Measurements from ENCODE around the gene JAKMIP3.

The JAKMIP3 gene

GRCh38 chr10:132102071-132102716, 36.4 kb downstream of the JAKMIP3 start:
- Histone ChIP-seq H3K4me1 (ENCODE audit: control insufficient read depth, insufficient read depth, low read length) (no peaks in the 10 kb centered on the region), H3K4me3 (ENCODE audit: low read length) (no peak overlapping the region), H3K9me3 (ENCODE audit: control insufficient read depth, low read length) (no peaks in the 10 kb centered on the region), H3K36me3 (ENCODE audit: control insufficient read depth, insufficient read depth, low read length, severe bottlenecking) (no peaks in the 10 kb centered on the region), H3K27me3 (replicated peaks; ENCODE audit: control insufficient read depth, insufficient read depth, low read length) (peaks cover 28% of the 10 kb centered on the region), H3K9ac (ENCODE audit: low read length) (no peak overlapping the region)
- no peak for DNase-seq (ENCODE audit: low read depth)

DNA sequence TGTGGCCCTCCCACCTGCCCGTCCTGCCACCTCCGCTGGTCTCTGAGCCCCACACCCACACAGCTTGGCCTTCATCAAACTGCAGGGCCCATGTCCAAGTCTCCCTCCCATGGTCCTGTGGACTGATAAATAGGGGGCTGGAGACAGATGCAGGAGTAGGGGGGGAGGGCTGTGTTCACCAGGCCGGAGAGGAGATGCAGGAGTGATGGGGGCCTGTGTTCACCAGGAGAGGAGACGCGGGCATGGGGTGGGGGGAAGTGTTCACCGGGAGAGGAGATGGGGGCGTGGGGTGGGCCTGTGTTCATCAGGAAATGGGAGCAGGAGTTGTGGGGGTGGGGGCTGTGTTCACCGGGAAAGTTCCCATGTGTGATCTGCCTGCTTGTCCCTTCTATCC, 37.0 kb downstream of the JAKMIP3 start:
- Histone ChIP-seq H3K36me3 (ENCODE audit: control insufficient read depth, insufficient read depth, low read length, severe bottlenecking) (no peaks in the 10 kb centered on the region), H3K9ac (ENCODE audit: low read length) (no peak overlapping the region), H3K4me1 (ENCODE audit: control insufficient read depth, insufficient read depth, low read length) (no peaks in the 10 kb centered on the region), H3K9me3 (ENCODE audit: control insufficient read depth, low read length) (no peaks in the 10 kb centered on the region), H3K27me3 (replicated peaks; ENCODE audit: control insufficient read depth, insufficient read depth, low read length) (peaks cover 29% of the 10 kb centered on the region), H3K4me3 (ENCODE audit: low read length) (no peak overlapping the region)
- no peak for DNase-seq (ENCODE audit: low read depth)

DNA sequence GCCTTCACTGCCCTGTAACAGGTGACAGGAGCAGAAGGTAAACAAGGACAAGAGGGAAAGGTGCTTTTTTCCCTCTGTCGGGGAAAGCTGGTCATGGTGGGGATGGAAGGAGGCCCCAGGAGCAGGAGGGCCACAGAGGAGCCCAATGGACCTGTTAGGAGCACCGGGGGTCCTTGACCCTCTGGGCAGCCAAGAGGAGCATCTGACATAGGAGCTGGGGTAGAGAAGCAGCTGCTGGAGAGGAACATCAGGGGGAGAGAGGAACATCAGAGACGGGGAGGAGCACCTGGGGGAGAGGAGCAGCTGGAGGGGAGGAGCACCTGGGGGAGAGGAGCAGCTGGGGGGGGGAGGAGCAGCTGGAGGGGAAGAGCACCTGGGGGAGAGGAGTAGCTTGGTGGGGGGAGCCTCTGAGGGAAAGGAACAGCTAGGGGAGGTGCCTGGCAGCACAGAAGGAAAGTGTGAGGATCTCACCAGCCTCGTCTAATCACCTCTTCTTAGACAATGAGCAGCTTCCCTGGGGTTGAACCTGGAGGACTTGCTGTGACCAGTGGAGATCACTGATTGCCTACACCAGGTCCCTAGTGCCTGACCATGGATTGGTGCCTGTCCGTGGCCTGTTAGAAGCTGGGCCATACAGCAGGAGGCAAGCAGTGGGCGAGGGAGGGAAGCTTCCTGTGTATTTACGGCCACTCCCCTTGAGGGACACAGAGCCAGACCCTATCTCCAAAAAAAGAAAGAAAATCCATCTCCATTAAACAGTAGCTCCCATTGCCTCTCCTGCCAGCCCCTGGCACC, 37.6 kb downstream of the JAKMIP3 start:
- Histone ChIP-seq H3K9me3 (ENCODE audit: control insufficient read depth, low read length) (no peaks in the 10 kb centered on the region), H3K36me3 (ENCODE audit: control insufficient read depth, insufficient read depth, low read length, severe bottlenecking) (no peaks in the 10 kb centered on the region), H3K9ac (ENCODE audit: low read length) (no peak overlapping the region), H3K4me1 (ENCODE audit: control insufficient read depth, insufficient read depth, low read length) (no peaks in the 10 kb centered on the region), H3K4me3 (ENCODE audit: low read length) (no peak overlapping the region), H3K27me3 (replicated peaks; ENCODE audit: control insufficient read depth, insufficient read depth, low read length) (peaks cover 34% of the 10 kb centered on the region)
- DNase-seq (ENCODE audit: low read depth) = no peak

DNA sequence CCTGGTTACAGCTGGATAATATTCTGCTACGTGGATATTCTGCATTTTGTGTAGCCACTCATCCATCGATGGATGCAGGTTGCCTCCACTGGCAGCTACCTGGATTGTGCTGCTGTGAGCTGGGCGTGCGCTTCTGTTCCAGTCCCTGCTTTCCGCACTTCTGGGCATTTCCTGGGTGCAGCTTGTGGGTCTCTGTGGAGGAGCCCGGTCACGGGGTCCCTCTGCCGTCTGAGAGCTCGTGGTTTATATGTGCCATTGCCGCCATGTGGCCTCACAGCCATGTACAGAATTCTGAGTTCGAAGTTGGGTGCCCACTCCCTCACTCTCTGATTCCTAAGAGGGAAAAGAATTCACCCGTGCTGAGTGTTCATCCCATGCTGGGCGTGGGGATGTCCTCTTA, 38.3 kb downstream of the JAKMIP3 start:
- Histone ChIP-seq H3K27me3 (replicated peaks; ENCODE audit: control insufficient read depth, insufficient read depth, low read length) (peaks cover 27% of the 10 kb centered on the region), H3K36me3 (ENCODE audit: control insufficient read depth, insufficient read depth, low read length, severe bottlenecking) (no peaks in the 10 kb centered on the region)

GRCh38 chr10:132104471-132105301, 38.9 kb downstream of the JAKMIP3 start:
- H3K27me3 ChIP-seq (replicated peaks; ENCODE audit: control insufficient read depth, insufficient read depth, low read length) = peaks cover 21% of the 10 kb centered on the region
- DNase-seq (ENCODE audit: low read depth) = no peak
- no peak overlapping the region for H3K9ac ChIP-seq (ENCODE audit: low read length)
- H3K36me3 ChIP-seq (ENCODE audit: control insufficient read depth, insufficient read depth, low read length, severe bottlenecking) = no peaks in the 10 kb centered on the region
- peaks cover 4% of the 10 kb centered on the region for H3K4me1 ChIP-seq (ENCODE audit: control insufficient read depth, insufficient read depth, low read length)
- no peaks in the 10 kb centered on the region for H3K9me3 ChIP-seq (ENCODE audit: control insufficient read depth, low read length)
- no peak overlapping the region for H3K4me3 ChIP-seq (ENCODE audit: low read length)

More for the DNA sequence above, 38.3 kb downstream of the JAKMIP3 start:
- Histone ChIP-seq H3K4me3 (ENCODE audit: low read length) (no peak overlapping the region), H3K9me3 (ENCODE audit: control insufficient read depth, low read length) (no peaks in the 10 kb centered on the region), H3K9ac (ENCODE audit: low read length) (no peak overlapping the region), H3K4me1 (ENCODE audit: control insufficient read depth, insufficient read depth, low read length) (no peaks in the 10 kb centered on the region)
- no peak for DNase-seq (ENCODE audit: low read depth)

GRCh38 chr10:132105302-132105995, 39.7 kb downstream of the JAKMIP3 start:
- no peaks in the 10 kb centered on the region for H3K36me3 ChIP-seq (ENCODE audit: control insufficient read depth, insufficient read depth, low read length, severe bottlenecking)
- H3K27me3 ChIP-seq (replicated peaks; ENCODE audit: control insufficient read depth, insufficient read depth, low read length) = peaks cover 23% of the 10 kb centered on the region
- H3K4me1 ChIP-seq (ENCODE audit: control insufficient read depth, insufficient read depth, low read length) = peaks cover 6% of the 10 kb centered on the region
- no peaks in the 10 kb centered on the region for H3K9me3 ChIP-seq (ENCODE audit: control insufficient read depth, low read length)
- H3K9ac ChIP-seq (ENCODE audit: low read length) = no peak overlapping the region
- no peak for DNase-seq (ENCODE audit: low read depth)
- no peak overlapping the region for H3K4me3 ChIP-seq (ENCODE audit: low read length)

- H3K4me3 ChIP-seq (ENCODE audit: low read length) = no peak overlapping the region
- H3K27me3 ChIP-seq (replicated peaks; ENCODE audit: control insufficient read depth, insufficient read depth, low read length) = peaks cover 22% of the 10 kb centered on the region
- peaks cover 6% of the 10 kb centered on the region for H3K4me1 ChIP-seq (ENCODE audit: control insufficient read depth, insufficient read depth, low read length)
- DNase-seq (ENCODE audit: low read depth) = no peak
- no peak overlapping the region for H3K9ac ChIP-seq (ENCODE audit: low read length)
- no peaks in the 10 kb centered on the region for H3K36me3 ChIP-seq (ENCODE audit: control insufficient read depth, insufficient read depth, low read length, severe bottlenecking)
- H3K9me3 ChIP-seq (ENCODE audit: control insufficient read depth, low read length) = no peaks in the 10 kb centered on the region
Measured at GRCh38 chr10:132106431-132106830, 40.7 kb downstream of the JAKMIP3 start.

- peaks cover 6% of the 10 kb centered on the region for H3K4me1 ChIP-seq (ENCODE audit: control insufficient read depth, insufficient read depth, low read length)
- peaks cover 21% of the 10 kb centered on the region for H3K27me3 ChIP-seq (replicated peaks; ENCODE audit: control insufficient read depth, insufficient read depth, low read length)
- no peaks in the 10 kb centered on the region for H3K9me3 ChIP-seq (ENCODE audit: control insufficient read depth, low read length)
- no peaks in the 10 kb centered on the region for H3K36me3 ChIP-seq (ENCODE audit: control insufficient read depth, insufficient read depth, low read length, severe bottlenecking)
- H3K9ac ChIP-seq (ENCODE audit: low read length) = no peak overlapping the region
- DNase-seq (ENCODE audit: low read depth) = no peak
- H3K4me3 ChIP-seq (ENCODE audit: low read length) = no peak overlapping the region
Measured at GRCh38 chr10:132107186-132107948, 41.6 kb downstream of the JAKMIP3 start.

GRCh38 chr10:132107949-132108877, 42.5 kb downstream of the JAKMIP3 start:
- no peak overlapping the region for H3K9ac ChIP-seq (ENCODE audit: low read length)
- no peak for DNase-seq (ENCODE audit: low read depth)
- H3K4me1 ChIP-seq (ENCODE audit: control insufficient read depth, insufficient read depth, low read length) = peaks cover 6% of the 10 kb centered on the region
- H3K9me3 ChIP-seq (ENCODE audit: control insufficient read depth, low read length) = no peaks in the 10 kb centered on the region
- no peaks in the 10 kb centered on the region for H3K36me3 ChIP-seq (ENCODE audit: control insufficient read depth, insufficient read depth, low read length, severe bottlenecking)
- no peak overlapping the region for H3K4me3 ChIP-seq (ENCODE audit: low read length)
- peaks cover 27% of the 10 kb centered on the region for H3K27me3 ChIP-seq (replicated peaks; ENCODE audit: control insufficient read depth, insufficient read depth, low read length)
